KOPT-K1 (cell line): Measurements from ENCODE around the gene RNF225.
A peak's percentile ranks its signal among the peaks of the same experiment; 100 is the strongest.

Experiments
- H3K27ac ChIP-seq: fragments of 200-600 bp; sonication (generic); 2 replicates; pipeline ENCODE4 v1.5.1; 2016; ENCODE audit warnings: antibody characterized with exemption, mild to moderate bottlenecking, low read depth, low read length; ENCODE audit not compliant: poor library complexity, severe bottlenecking
- H3K36me3 ChIP-seq: fragments of 200-600 bp; sonication (generic); 2 replicates; pipeline ENCODE4 v1.5.1; 2017; ENCODE audit warnings: antibody characterized with exemption, mild to moderate bottlenecking, low read length, moderate library complexity; ENCODE audit not compliant: insufficient read depth
- H3K9me3 ChIP-seq: fragments of 200-600 bp; sonication (generic); 2 replicates; pipeline ENCODE4 v1.5.1; 2017; ENCODE audit warnings: antibody characterized with exemption, low read length, mild to moderate bottlenecking; ENCODE audit not compliant: insufficient read depth, poor library complexity, severe bottlenecking

RNF225 gene

GRCh38 chr19:58355215-58355796 is 40.1 kb upstream of the RNF225 start:
- Histone ChIP-seq H3K9me3 (no peaks in the 10 kb centered on the region), H3K36me3 (peaks cover 17% of the 10 kb centered on the region; the same call in 1 of the 2 replicates), H3K27ac (no peak overlapping the region)

DNA sequence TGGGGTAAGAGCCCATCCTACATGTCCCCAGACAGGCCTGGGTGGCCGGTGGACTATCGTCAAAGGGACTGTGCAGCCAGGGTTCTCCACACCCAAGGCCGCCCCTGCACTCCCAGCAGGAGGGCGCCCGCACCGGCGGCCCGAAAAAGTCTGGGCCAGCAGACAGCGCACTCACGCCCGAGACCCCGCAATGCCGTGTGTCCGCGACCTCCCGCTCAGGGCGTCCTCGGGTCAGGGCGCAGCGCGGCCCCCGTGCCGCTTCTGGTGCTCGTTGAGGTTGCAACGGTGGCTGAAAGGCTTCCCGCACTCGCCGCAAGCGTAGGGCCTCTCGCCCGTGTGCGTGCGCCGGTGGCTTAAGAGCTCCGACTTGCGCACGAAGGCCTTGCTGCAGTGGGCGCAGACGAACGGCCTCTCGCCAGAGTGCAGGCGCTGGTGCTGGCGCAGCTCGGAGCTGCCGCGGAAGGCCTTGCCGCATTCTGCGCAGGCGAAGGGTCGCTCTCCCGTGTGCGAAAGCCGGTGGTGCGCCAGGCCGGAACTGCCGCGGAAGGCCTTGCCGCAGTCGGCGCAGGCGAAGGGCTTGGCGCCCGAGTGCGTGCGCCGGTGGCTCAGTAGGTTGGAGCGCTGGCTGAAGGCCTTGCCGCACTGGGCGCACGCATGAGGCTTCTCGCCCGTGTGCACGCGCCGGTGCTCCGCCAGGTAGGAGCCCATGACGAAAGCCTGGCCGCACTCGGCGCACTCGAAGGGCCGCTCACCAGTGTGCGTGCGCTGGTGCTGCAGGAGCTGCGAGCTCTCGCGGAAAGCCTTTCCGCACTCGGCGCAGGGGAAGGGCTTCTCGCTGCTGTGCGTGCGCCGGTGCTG is 39.3 kb upstream of the RNF225 start:
- Histone ChIP-seq H3K36me3 (peaks cover 17% of the 10 kb centered on the region; the same call in 1 of the 2 replicates), H3K9me3 (no peaks in the 10 kb centered on the region), H3K27ac (no peak overlapping the region)

GRCh38 chr19:58356766-58357480 is 38.5 kb upstream of the RNF225 start:
- no peaks in the 10 kb centered on the region for H3K9me3 ChIP-seq
- H3K27ac ChIP-seq: no peak overlapping the region
- peaks cover 15% of the 10 kb centered on the region; the same call in 1 of the 2 replicates for H3K36me3 ChIP-seq

DNA sequence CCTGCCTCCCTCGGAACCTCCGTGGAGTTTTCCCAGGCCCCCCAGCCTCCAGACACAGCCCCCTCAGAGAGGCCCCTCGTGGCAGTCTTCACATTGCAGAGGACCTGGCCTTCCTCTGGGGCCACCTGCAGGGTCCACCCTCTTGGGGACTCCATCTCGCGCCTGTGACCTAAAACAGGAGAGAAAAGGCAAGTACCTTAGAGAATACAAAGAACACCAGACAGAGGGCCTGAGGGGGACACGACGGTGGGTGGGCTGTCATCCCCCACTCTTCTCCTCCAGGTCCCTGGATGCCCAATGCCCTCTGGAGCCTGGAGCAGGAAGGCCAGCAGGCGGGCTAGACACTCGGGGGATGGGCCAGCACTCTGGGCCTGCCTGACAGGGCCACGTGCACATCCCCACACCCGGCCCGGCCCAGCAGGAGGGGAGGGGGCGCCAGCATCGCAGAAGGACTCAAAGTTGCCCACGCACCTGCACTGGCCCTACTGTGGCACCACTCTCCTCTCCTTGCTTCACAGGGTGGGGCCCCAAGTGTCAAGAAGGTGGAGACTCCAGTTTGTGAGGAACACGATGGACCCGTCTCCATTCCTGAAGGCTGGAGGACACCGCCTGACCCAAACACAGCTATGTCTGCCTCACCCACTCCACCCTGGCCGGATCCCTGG is 37.8 kb upstream of the RNF225 start:
- peaks cover 8% of the 10 kb centered on the region; the same call in 1 of the 2 replicates for H3K36me3 ChIP-seq
- no peaks in the 10 kb centered on the region for H3K9me3 ChIP-seq
- no peak overlapping the region for H3K27ac ChIP-seq

- peak overlapping the region; percentile 75 for H3K27ac ChIP-seq
- H3K9me3 ChIP-seq: no peaks in the 10 kb centered on the region
- H3K36me3 ChIP-seq: no peaks in the 10 kb centered on the region
These were observed 33.6 kb upstream of the RNF225 start for GRCh38 chr19:58361900-58362271.

DNA sequence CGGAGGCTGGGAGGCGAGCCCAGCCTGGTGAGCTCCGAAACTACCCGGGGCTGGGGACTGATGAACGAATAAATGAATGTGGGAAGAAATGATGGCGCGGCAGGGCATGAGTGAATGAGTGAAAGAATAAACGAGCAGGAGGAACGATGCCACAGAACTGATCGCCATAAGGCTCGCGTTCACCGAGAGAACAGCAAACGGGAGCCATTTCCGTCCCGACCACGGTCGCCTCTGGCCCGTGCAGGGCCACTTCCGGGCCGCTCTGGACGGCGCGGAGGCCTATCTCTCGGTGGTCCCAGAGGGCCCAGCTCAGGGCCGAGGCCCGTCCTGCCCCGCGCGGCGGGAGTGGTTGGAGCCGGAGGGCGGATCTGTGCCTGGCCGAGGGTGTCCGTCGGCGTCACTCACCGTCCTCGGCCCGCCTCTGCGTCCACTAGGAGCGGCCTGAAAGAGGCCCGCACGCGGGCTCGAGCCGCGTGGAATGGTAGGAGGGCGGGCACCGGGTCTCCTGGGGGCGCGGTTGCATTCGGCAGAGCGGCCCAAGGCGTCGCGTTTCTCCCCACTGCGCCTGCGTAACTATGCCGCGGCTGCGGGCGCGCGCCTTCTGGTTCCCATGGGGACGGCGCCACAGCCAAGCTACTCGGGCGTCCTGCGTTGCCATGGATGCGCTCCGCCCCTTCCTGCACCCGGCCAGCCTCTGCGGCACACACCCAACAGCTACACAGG is 33.0 kb upstream of the RNF225 start, which contains the start of gene ZNF497:
Gene ZNF497 (minus strand): TSS at position 480 of the 723 bp plus-strand sequence. CDS start 5,116 bp downstream, outside the sequence.
- H3K36me3 ChIP-seq: no peaks in the 10 kb centered on the region
- peak within 1 kb of the TSS; percentile 75 for H3K27ac ChIP-seq
- H3K9me3 ChIP-seq: no peaks in the 10 kb centered on the region

DNA sequence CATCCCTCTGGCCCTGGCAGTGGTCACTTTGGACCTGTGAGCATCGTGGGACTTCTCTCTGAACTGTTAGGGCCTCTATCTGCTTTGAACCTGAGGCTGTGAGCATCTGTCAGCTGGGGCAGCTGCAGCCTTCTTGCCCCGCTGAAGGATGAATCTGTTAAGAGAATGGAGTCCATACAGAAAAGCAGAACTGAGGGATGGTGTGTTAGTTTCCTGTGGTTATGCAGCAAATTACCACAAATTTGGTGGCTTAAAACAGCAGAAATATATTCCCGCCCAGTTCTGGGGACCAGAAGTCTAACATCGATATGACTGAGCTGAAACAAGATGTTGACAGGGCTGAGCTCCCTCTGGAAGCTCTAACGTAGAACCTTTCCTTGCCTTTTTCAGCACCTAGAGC is 31.3 kb upstream of the RNF225 start:
- Histone ChIP-seq H3K9me3 (no peaks in the 10 kb centered on the region), H3K27ac (no peak overlapping the region), H3K36me3 (no peaks in the 10 kb centered on the region)

DNA sequence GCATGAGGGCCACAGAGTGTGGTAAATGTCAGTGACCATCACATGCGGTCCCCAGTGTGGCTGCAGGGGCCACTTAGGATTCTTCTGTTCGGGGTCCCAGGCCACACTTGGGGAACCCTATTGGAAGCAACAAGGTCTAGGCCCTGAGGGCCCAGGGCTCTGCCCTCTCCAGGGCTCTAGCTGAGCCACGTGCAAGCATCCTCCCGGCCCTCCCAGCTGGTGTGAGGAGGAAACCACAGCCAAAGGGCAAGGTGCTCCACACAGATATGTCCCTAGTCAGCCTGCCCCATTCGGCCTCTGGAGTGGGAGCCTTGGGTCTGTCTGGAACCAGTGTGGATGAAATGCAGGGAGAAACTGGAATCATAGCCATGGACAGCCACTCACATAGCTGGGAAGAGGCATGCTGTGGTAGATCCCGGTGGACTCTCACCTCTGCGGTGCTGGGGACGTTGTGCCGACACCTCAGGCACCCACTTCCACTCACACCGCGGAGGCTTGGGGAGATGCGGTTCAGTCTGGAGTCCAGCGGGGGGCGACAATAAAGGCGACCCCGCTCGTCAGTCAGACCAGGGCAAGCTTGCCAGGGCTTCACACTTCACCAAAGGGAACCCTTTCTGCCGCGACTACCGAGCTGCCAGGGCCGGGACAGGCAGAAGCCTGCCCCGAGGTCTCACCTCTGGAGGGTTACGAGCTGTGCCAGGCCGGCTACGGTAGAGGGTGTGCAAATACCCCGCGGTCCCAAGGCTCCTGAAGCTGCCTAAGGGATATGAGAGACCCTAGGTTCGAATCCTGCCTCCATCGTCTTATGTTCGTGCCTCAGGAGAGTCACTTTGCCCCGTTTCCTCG is 28.6 kb upstream of the RNF225 start:
- H3K9me3 ChIP-seq: no peaks in the 10 kb centered on the region
- H3K36me3 ChIP-seq: no peaks in the 10 kb centered on the region
- no peak overlapping the region for H3K27ac ChIP-seq

DNA sequence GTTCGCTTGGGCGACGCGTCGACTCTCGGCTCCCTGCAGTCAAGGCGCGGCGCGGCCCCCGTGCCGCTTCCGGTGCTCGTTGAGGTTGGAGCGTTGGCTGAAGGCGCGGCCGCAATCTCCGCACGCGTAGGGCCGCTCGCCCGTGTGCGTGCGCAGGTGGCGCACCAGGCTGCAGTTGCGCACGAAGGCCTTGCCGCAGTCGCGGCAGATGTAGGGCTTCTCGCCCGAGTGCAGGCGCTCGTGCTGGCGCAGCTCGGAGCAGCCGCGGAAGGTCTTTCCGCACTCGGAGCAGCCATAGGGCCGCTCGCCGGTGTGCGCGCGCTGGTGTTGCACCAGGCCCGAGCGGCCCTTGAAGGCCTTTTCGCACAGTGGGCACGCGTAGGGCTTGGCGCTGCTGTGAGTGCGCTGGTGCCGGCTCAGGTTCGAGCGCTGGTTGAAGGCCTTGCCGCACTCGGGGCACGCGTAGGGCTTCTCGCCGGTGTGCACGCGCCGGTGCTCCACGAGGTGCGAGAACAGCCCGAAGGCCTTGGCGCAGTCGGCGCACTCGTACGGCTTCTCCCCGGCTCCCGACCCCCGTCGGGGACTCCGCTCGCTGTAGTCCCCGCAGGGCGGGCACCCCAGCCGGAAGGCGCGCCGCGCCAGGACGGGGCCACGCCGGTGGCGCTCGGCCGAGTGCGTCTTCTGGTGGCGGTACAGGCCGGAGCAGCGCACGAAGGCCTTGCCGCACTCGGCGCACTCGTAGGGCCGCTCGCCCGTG is 27.6 kb upstream of the RNF225 start:
- Histone ChIP-seq H3K27ac (no peak overlapping the region), H3K36me3 (no peaks in the 10 kb centered on the region), H3K9me3 (no peaks in the 10 kb centered on the region)

GRCh38 chr19:58368561-58369360 is 26.7 kb upstream of the RNF225 start:
- no peak overlapping the region for H3K27ac ChIP-seq
- H3K36me3 ChIP-seq: no peaks in the 10 kb centered on the region
- H3K9me3 ChIP-seq: no peaks in the 10 kb centered on the region

DNA sequence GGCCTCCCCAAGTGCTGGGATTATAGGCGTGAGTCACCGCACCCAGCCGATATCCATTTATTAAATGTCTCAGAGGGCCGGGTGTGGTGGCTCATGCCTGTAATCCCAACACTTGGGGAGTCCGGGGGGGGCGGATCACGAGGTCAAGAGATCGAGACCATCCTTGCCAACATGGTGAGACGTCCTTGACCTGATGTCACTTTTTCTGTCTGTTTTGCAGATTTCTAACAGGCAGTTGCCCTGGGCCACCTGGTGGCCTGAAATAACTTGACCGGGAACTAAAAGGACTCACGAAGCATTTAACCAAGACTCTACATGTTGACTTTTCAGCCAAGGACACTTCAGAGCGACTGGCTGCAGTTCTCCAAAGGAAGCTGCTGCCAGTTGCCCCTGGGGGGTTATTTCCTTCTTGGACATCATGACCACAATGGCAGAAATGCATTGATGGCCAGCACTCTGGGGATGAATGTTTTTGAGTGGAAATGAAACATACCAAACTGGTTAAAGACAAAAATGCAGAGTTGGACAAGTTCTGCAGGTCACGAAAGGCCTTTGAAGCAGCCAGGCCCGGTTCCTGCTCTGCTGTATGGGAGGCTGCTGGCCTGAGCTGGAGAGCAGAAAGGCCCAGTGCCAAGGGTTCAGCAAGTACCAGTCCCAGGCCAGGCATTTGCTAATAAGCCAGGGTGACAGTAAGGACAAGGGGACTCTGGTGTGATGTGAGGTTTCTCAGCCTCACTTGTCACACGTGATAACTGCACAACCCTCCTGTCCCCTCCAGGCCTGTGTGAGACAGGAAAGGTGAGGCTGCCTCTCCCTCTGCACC is 22.9 kb upstream of the RNF225 start:
- Histone ChIP-seq H3K27ac (no peak overlapping the region), H3K9me3 (no peaks in the 10 kb centered on the region), H3K36me3 (no peaks in the 10 kb centered on the region)

- Histone ChIP-seq H3K36me3 (no peaks in the 10 kb centered on the region), H3K27ac (no peak overlapping the region), H3K9me3 (no peaks in the 10 kb centered on the region)
These were observed 21.3 kb upstream of the RNF225 start for GRCh38 chr19:58374200-58374599.
